ENCODE data around the gene CSNK1G3. TPM values are rescaled to one million over a fixed set of nuclear protein-coding genes. Genes with fewer than 3 reads are reported as not detected.
A peak's percentile ranks its signal among the peaks of the same experiment; 100 is the strongest.
"Not testable (repeated sequence)": the region's sequence is repeated elsewhere in the genome, so short reads cannot be mapped to it uniquely, and the experiment has no call there.

Gene CSNK1G3
- 21.0 and 23.1 TPM in 2 replicates for total RNA-seq (2014; rRNA removed; shearing (Covaris generic))
- total RNA-seq (2022) = 20.9 and 23.0 TPM in 2 replicates
- percentile 74 among the genes with signal in this experiment for Bru-seq, nascent RNA
- BruChase-seq, experiment 1, labeled RNA remaining after a 6-hour chase = percentile 53 among the genes with signal in this experiment
- BruChase-seq, experiment 2, labeled RNA remaining after a 2-hour chase = percentile 63 among the genes with signal in this experiment
- long read RNA-seq, full-length matches to known transcripts = 1 of 32 reads
- long read RNA-seq, partial matches to known transcripts = 1 of 32 reads
- long read RNA-seq, other reads (novel, unspliced or antisense) = 30 of 32 reads

DNA sequence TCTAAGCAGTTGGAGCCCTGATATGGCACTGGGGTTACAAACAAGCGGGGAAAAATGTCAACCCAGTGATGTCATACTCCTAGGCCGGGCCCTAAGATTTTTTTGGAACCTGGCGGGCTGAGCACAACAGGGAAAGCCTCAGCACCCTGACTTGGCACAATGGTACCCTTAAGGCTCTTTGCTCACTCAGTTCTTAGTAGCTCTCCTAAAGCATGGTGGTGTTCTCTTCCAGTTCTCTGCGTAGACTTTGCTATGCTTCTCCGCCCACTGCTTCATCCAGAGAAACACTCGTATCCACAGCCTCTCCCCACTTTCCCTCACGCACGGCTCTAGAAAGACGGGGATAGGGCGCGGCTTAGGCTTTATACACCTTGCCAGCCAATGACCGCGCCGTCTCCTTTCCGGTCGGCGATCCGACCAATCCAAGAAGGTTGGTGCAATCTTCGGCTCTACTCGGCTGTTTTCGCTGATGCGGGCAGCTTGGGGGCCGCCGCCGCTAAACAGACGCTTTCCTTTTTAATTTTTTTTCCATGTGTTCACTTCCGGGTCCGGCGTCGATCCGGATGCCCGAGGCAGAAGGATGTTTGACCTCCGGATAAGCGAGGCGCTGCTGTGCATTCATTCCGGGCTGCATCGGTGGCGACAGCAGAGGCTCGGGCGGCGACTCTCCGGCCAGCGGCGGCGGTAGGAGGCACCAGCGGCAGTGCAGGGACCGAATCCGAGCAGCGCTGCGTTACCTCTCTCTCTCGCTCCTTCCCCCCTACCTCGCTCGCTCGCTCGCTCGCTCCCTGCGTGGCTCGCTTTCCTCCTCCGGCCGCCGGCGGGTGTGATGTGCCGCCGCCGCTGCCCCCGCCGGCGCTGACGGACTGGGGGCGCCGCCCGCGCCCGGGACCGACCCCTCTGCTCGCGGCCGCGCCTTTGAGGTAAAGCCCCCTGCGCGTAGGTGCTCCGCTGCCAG lies at the start of gene CSNK1G3:
Gene CSNK1G3 (plus strand): TSS at position 530 of the 958 bp plus-strand sequence. CDS start 33,487 bp downstream, outside the sequence.
- Histone ChIP-seq H3K4me3 (ENCODE audit: low read depth, low read length, poor library complexity, severe bottlenecking) (peak within 1 kb of the TSS; percentile 86), H4K20me1 (ENCODE audit: insufficient read depth, low read length) (peaks cover 7% of the 10 kb centered on the region; the same call in 1 of the 2 replicates)

DNA sequence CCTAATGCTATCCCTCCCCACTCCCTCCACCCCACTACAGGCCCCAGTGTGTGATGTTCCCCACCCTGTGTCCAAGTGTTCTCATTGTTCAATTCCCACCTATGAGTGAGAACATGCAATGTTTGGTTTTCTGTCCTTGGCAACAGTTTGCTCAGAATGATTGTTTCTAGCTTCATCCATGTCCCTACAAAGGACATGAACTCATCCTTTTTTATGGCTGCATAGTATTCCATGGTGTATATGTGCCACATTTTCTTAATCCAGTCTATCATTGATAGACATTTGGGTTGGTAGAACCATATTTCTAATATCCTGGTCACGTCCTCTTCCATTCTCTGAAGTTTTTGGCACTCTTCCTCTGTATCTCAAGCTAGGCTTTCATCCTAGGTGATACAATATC lies 45.1 kb upstream of the CSNK1G3 start:
- H2AFZ ChIP-seq (ENCODE audit: low read length); H4K20me1 ChIP-seq (ENCODE audit: insufficient read depth, low read length); DNase-seq (ENCODE audit: low spot score); H3K9me3 ChIP-seq (ENCODE audit: low read length); intact Hi-C loops (cut with micrococcal nuclease; ENCODE audit: unreplicated experiment); H3K79me2 ChIP-seq (ENCODE audit: insufficient read depth, low read depth, low read length); H3K27ac ChIP-seq (ENCODE audit: low read depth, low read length, poor library complexity, severe bottlenecking); H3K4me1 ChIP-seq (ENCODE audit: insufficient read depth, low read length, poor library complexity, severe bottlenecking); BruUV-seq (replicated peaks); H3K9me2 ChIP-seq (ENCODE audit: insufficient read depth, low read length); H3K4me2 ChIP-seq (ENCODE audit: low read length); H3K36me3 ChIP-seq (ENCODE audit: insufficient read depth, low read length); CTCF ChIA-PET (ENCODE audit: unreplicated experiment); H3K4me3 ChIP-seq (ENCODE audit: low read depth, low read length, poor library complexity, severe bottlenecking); POLR2A ChIA-PET: not testable (repeated sequence)

More for the DNA sequence above, at the start of gene CSNK1G3:
- peak; percentile 96 for DNase-seq (ENCODE audit: low spot score)
- no peaks in the 10 kb centered on the region for H3K9me3 ChIP-seq (ENCODE audit: low read length)
- TF ChIP-seq CTCF (conservative IDR thresholded peaks at IDR 0.05; ENCODE audit: low read length) = no peak
- no TSS peak for BruUV-seq (replicated peaks)
- H3K9me2 ChIP-seq (ENCODE audit: insufficient read depth, low read length) = no peaks in the 10 kb centered on the region
- peak within 1 kb of the TSS; percentile 59 for H3K27ac ChIP-seq (ENCODE audit: low read depth, low read length, poor library complexity, severe bottlenecking)
- H3K4me2 ChIP-seq (ENCODE audit: low read length) = peak within 1 kb of the TSS; percentile 76
- H2AFZ ChIP-seq (ENCODE audit: low read length) = peak within 1 kb of the TSS; percentile 89
- H3K79me2 ChIP-seq (ENCODE audit: insufficient read depth, low read depth, low read length) = peaks cover 26% of the 10 kb centered on the region; the same call in 1 of the 2 replicates
- CTCF ChIA-PET (ENCODE audit: unreplicated experiment) = interaction anchor here (0.6 kb wide), 1 partner anchor 12 kb away, joined by 3 read pairs; no protein-coding TSS in a partner anchor
- H3K4me1 ChIP-seq (ENCODE audit: insufficient read depth, low read length, poor library complexity, severe bottlenecking) = peaks cover 7% of the 10 kb centered on the region
- intact Hi-C loops (cut with micrococcal nuclease; ENCODE audit: unreplicated experiment) = loop anchor here (1.0 to 5.0 kb wide), 3 partner anchors 33 to 735 kb away; partner anchors contain the start of genes CEP120 and SNX2
- no peaks in the 10 kb centered on the region for H3K36me3 ChIP-seq (ENCODE audit: insufficient read depth, low read length)
- POLR2A ChIA-PET = interaction anchor here (0.8 to 1.9 kb wide), 4 partner anchors 9 to 89 kb away, joined by 3 to 6 read pairs (median 4); partner anchors contain the start of gene CEP120

DNA sequence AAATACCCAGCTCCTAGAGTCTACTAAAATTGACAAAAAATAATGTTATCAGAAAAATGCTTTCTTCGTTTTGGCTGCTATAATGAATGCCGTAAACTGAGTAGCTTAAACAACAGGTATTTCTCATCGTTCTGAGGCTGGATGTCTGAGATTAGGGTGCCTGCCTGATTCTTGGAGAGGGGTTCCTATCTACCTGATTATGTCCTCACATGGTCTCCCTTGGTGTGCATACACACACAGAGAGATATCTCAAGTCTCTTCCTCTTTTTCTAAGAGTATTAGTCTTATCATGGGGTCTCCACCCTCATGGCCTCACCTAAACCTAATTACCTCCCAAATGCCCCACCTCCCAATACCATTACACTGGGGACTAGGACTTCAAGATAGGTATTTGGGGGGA lies 40.6 kb upstream of the CSNK1G3 start:
- Histone ChIP-seq H3K9me2 (ENCODE audit: insufficient read depth, low read length) (no peaks in the 10 kb centered on the region), H4K20me1 (ENCODE audit: insufficient read depth, low read length) (no peaks in the 10 kb centered on the region), H3K4me1 (ENCODE audit: insufficient read depth, low read length, poor library complexity, severe bottlenecking) (no peaks in the 10 kb centered on the region), H3K36me3 (ENCODE audit: insufficient read depth, low read length) (no peaks in the 10 kb centered on the region), H2AFZ (ENCODE audit: low read length) (no peak overlapping the region), H3K4me2 (ENCODE audit: low read length) (no peak overlapping the region), H3K79me2 (ENCODE audit: insufficient read depth, low read depth, low read length) (no peaks in the 10 kb centered on the region), H3K27ac (ENCODE audit: low read depth, low read length, poor library complexity, severe bottlenecking) (no peak overlapping the region), H3K4me3 (ENCODE audit: low read depth, low read length, poor library complexity, severe bottlenecking) (no peak overlapping the region), H3K9me3 (ENCODE audit: low read length) (no peaks in the 10 kb centered on the region)
- BruUV-seq (replicated peaks) = no TSS peak
- no peak for DNase-seq (ENCODE audit: low spot score)
- CTCF ChIA-PET (ENCODE audit: unreplicated experiment) = no interaction called here
- no peak for TF ChIP-seq CTCF (conservative IDR thresholded peaks at IDR 0.05; ENCODE audit: low read length)
- TF ChIP-seq EZH2phosphoT487 (IDR thresholded peaks at IDR 0.05; ENCODE audit: borderline replicate concordance, low read depth, low read length) = no peak
- POLR2A ChIA-PET = no interaction called here
- intact Hi-C loops (cut with micrococcal nuclease; ENCODE audit: unreplicated experiment) = no loop called here

All from OCI-LY7 (cell line).